ENCODE results near the gene MED27.

MED27 gene

GRCh38 chr9:132087438-132088030, 7.9 kb upstream of the MED27 start:
- Histone ChIP-seq H3K4me1 (no peaks in the 10 kb centered on the region), H3K4me3 (no peak overlapping the region), H3K27ac (no peak overlapping the region), H3K9me3 (no peaks in the 10 kb centered on the region), H3K36me3 (no peaks in the 10 kb centered on the region), H3K27me3 (peaks cover 0 to 25% of the 10 kb centered on the region in 2 donors)
- no peak for TF ChIP-seq CTCF (IDR thresholded peaks at IDR 0.05)
- DNase-seq = no peak
- intact Hi-C loops (cut with DNase I; ENCODE audit: low total_unique reads) = no loop called here

GRCh38 chr9:132082188-132082587, 2.5 kb upstream of the MED27 start:
- no peak for TF ChIP-seq CTCF (IDR thresholded peaks at IDR 0.05)
- Histone ChIP-seq H3K27me3 (peaks cover 0 to 16% of the 10 kb centered on the region in 2 donors), H3K36me3 (no peaks in the 10 kb centered on the region), H3K9me3 (no peaks in the 10 kb centered on the region), H3K4me1 (peaks cover 0 to 19% (median 16%) of the 10 kb centered on the region in 4 donors), H3K27ac (no peak overlapping the region), H3K4me3 (no peak overlapping the region)
- DNase-seq = no peak
- intact Hi-C loops (cut with DNase I; ENCODE audit: low total_unique reads) = no loop called here

GRCh38 chr9:132078699-132079356, 839 bp downstream of the MED27 start:
- H3K9me3 ChIP-seq = no peaks in the 10 kb centered on the region
- no peak for DNase-seq
- peak overlapping the region; percentile 80 to 98 for H3K4me3 ChIP-seq
- no peaks in the 10 kb centered on the region for H3K27me3 ChIP-seq
- peaks cover 0 to 52% (median 41%) of the 10 kb centered on the region in 4 donors for H3K4me1 ChIP-seq
- no peak for TF ChIP-seq CTCF (IDR thresholded peaks at IDR 0.05)
- H3K36me3 ChIP-seq = peaks cover 0 to 19% (median 4%) of the 10 kb centered on the region in 3 donors
- intact Hi-C loops (cut with DNase I; ENCODE audit: low total_unique reads) = no loop called here
- H3K27ac ChIP-seq = peak overlapping the region; percentile 80 to 82

GRCh38 chr9:132077881-132078698, 1.6 kb downstream of the MED27 start:
- intact Hi-C loops (cut with DNase I; ENCODE audit: low total_unique reads) = no loop called here
- H3K36me3 ChIP-seq = peaks cover 0 to 19% (median 4%) of the 10 kb centered on the region in 3 donors
- H3K27ac ChIP-seq = peak overlapping the region; percentile 80 to 82
- H3K4me1 ChIP-seq = peaks cover 0 to 60% (median 44%) of the 10 kb centered on the region in 4 donors
- H3K27me3 ChIP-seq = no peaks in the 10 kb centered on the region
- peak in 1 of 2 donors; percentile 31 for DNase-seq
- peak overlapping the region; percentile 80 to 98 for H3K4me3 ChIP-seq
- TF ChIP-seq CTCF (IDR thresholded peaks at IDR 0.05) = no peak
- H3K9me3 ChIP-seq = no peaks in the 10 kb centered on the region

GRCh38 chr9:132075853-132076252, 3.8 kb downstream of the MED27 start:
- H3K27me3 ChIP-seq = no peaks in the 10 kb centered on the region
- H3K27ac ChIP-seq = peak overlapping the region; percentile 61 to 70
- no peaks in the 10 kb centered on the region for H3K9me3 ChIP-seq
- intact Hi-C loops (cut with DNase I; ENCODE audit: low total_unique reads) = no loop called here
- no peak overlapping the region for H3K4me3 ChIP-seq
- no peak for DNase-seq
- peaks cover 0 to 68% (median 49%) of the 10 kb centered on the region in 4 donors for H3K4me1 ChIP-seq
- peaks cover 4 to 29% (median 6%) of the 10 kb centered on the region in 3 donors for H3K36me3 ChIP-seq
- TF ChIP-seq CTCF (IDR thresholded peaks at IDR 0.05) = no peak

Data from tibial artery (tissue), 4 donors.